ENCODE results near the gene POU2F1. TPM values are rescaled to one million over a fixed set of nuclear protein-coding genes. Genes with fewer than 3 reads are reported as not detected.
A peak's percentile ranks its signal among the peaks of the same experiment; 100 is the strongest.

The POU2F1 gene
- total RNA-seq, 1 experiment from 2014 or later = 43.2 TPM

DNA sequence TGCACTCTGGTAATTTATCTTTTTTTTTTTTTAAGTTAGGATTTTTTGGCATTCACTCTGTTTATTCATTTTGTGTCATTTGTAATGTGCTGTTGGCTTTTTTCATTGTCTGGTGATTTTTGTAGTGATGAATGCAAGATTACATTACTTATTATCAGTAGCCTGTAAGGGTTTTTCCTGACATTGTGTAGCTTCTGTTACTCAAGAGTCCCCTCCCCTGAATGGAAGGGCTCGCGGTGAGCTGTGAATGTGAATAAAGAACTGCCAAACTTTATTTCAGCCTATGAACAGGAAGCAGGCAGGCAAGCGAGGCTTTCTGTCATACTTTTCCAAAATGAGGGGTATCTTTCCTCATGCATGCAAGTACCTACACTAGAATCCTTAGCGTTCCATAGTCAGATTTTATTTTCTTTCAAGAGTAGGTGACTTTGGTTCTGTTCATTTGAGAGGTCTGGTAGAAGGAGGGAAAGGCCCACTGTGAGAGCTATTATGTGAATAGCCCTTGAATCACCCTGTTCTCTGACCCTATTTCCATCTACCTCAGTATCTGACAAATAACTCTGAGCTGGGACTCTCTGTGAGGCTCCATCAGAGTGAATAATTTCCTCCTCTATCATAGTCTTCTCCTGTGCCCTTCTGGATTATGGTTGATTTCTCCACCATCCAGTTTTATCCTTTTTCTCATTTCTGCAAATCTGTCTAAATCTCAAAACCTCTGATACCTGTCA, 183.6 kb downstream of the POU2F1 start:
- Histone ChIP-seq H3K9ac (ENCODE audit: low read length) (no peak overlapping the region), H3K27me3 (ENCODE audit: low read length) (no peaks in the 10 kb centered on the region), H3K79me2 (ENCODE audit: low read length) (no peaks in the 10 kb centered on the region; the same call in 1 of the 2 replicates), H2AFZ (ENCODE audit: low read length) (no peak overlapping the region), H3K4me3 (ENCODE audit: low read length) (no peak overlapping the region), H4K20me1 (ENCODE audit: insufficient read depth, low read depth, low read length) (no peaks in the 10 kb centered on the region), H3K4me2 (ENCODE audit: low read depth, low read length, poor library complexity, severe bottlenecking) (no peak overlapping the region), H3K4me1 (ENCODE audit: low read length) (peaks cover 38% of the 10 kb centered on the region), H3K27ac (ENCODE audit: low read length) (peak overlapping the region; percentile 58), H3K9me2 (replicated peaks; ENCODE audit: insufficient read depth, low read length) (no peaks in the 10 kb centered on the region), H3K36me3 (ENCODE audit: insufficient read depth, low read length) (peaks cover 47% of the 10 kb centered on the region), H3K9me3 (ENCODE audit: low read length) (no peaks in the 10 kb centered on the region)
- no peak for DNase-seq

DNA sequence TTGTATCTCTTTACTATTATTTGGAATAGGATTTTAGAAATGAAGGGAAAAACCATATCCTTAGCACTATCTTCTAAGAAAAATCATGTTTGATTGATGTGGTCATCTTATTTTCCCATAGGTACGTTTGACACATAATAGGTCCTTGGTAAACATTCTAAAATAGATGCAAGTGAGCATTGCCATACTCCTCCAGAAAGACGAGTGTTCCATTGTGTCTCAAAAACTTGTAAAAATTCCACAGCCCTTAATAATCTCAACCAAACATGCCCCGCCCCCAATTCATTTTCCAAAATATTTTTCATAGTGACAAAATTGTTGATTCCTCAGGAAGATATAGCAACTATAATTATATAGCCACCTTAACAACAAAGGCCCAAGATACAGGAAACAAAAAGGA, 184.2 kb downstream of the POU2F1 start:
- H3K27ac ChIP-seq (ENCODE audit: low read length) = peak overlapping the region; percentile 58; the same call in 1 of the 2 replicates
- no peaks in the 10 kb centered on the region for H4K20me1 ChIP-seq (ENCODE audit: insufficient read depth, low read depth, low read length)
- H3K4me1 ChIP-seq (ENCODE audit: low read length) = peaks cover 43% of the 10 kb centered on the region
- H2AFZ ChIP-seq (ENCODE audit: low read length) = no peak overlapping the region
- H3K27me3 ChIP-seq (ENCODE audit: low read length) = no peaks in the 10 kb centered on the region
- peaks cover 47% of the 10 kb centered on the region for H3K36me3 ChIP-seq (ENCODE audit: insufficient read depth, low read length)
- H3K79me2 ChIP-seq (ENCODE audit: low read length) = no peaks in the 10 kb centered on the region; the same call in 1 of the 2 replicates
- no peaks in the 10 kb centered on the region for H3K9me2 ChIP-seq (replicated peaks; ENCODE audit: insufficient read depth, low read length)
- H3K4me3 ChIP-seq (ENCODE audit: low read length) = no peak overlapping the region
- no peak overlapping the region for H3K4me2 ChIP-seq (ENCODE audit: low read depth, low read length, poor library complexity, severe bottlenecking)
- H3K9ac ChIP-seq (ENCODE audit: low read length) = no peak overlapping the region
- no peak for DNase-seq
- no peaks in the 10 kb centered on the region for H3K9me3 ChIP-seq (ENCODE audit: low read length)

DNA sequence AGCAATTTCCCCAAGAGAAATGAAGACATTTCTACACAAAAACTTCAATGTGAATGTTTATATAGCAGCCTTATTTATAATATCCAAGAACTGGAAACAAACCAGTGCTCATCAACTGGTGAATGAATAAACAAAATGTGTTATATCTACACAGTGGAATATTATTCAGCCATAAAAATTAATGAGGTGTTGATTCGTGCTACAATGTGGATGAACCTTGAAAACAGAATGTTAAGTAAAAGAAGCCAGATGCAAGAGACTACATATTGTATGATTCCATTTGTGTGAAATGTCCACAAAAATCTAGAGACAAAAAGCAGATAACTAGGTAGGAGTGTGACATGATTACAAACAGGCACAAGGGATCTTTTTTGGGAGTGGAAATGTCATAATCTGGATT, 187.7 kb downstream of the POU2F1 start:
- no peaks in the 10 kb centered on the region for H4K20me1 ChIP-seq (ENCODE audit: insufficient read depth, low read depth, low read length)
- H3K36me3 ChIP-seq (ENCODE audit: insufficient read depth, low read length) = peaks cover 45% of the 10 kb centered on the region
- DNase-seq = no peak

DNA sequence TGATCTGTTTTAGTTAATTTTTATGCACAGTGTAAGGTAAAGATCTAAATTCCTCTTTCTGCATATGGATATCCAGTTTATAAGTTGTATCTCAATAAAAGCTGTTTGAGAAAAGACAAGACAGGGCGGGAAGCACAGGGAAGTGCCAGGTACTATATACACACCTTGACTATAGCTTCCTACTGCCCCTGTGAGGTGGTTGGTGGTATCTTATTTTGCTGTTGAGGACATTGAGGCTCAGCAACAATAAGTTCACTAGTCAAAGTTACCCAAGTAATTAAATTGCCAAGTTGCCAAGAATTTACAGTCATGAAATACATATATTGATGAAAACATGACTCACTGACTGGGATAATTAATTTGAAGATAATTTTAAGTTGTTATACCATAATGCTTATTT, 188.5 kb downstream of the POU2F1 start:
- no peaks in the 10 kb centered on the region for H4K20me1 ChIP-seq (ENCODE audit: insufficient read depth, low read depth, low read length)

More for the DNA sequence above, 187.7 kb downstream of the POU2F1 start:
- Histone ChIP-seq H3K4me1 (ENCODE audit: low read length) (peaks cover 33% of the 10 kb centered on the region), H2AFZ (ENCODE audit: low read length) (no peak overlapping the region), H3K27me3 (ENCODE audit: low read length) (no peaks in the 10 kb centered on the region), H3K9me3 (ENCODE audit: low read length) (no peaks in the 10 kb centered on the region), H3K27ac (ENCODE audit: low read length) (peak overlapping the region; percentile 24; the same call in 1 of the 2 replicates), H3K79me2 (ENCODE audit: low read length) (no peaks in the 10 kb centered on the region; the same call in 1 of the 2 replicates), H3K4me2 (ENCODE audit: low read depth, low read length, poor library complexity, severe bottlenecking) (no peak overlapping the region), H3K9ac (ENCODE audit: low read length) (no peak overlapping the region), H3K4me3 (ENCODE audit: low read length) (no peak overlapping the region), H3K9me2 (replicated peaks; ENCODE audit: insufficient read depth, low read length) (no peaks in the 10 kb centered on the region)

DNA sequence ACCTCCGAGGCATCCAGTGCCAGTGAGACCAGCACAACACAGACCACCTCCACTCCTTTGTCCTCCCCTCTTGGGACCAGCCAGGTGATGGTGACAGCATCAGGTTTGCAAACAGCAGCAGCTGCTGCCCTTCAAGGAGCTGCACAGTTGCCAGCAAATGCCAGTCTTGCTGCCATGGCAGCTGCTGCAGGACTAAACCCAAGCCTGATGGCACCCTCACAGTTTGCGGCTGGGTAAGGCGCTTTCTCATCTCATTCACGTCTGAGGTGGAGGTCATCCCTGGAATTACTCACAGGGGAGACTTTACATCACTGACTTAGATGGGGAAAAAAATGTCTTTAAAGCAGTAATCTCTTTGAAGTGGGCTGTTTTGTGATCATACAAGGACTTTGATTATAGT, 191.4 kb downstream of the POU2F1 start:
- Histone ChIP-seq H3K27ac (ENCODE audit: low read length) (peak overlapping the region; percentile 42), H3K4me3 (ENCODE audit: low read length) (no peak overlapping the region), H2AFZ (ENCODE audit: low read length) (no peak overlapping the region), H3K4me2 (ENCODE audit: low read depth, low read length, poor library complexity, severe bottlenecking) (no peak overlapping the region), H3K9me3 (ENCODE audit: low read length) (no peaks in the 10 kb centered on the region), H3K36me3 (ENCODE audit: insufficient read depth, low read length) (peaks cover 28% of the 10 kb centered on the region; the same call in 1 of the 2 replicates), H4K20me1 (ENCODE audit: insufficient read depth, low read depth, low read length) (no peaks in the 10 kb centered on the region), H3K9me2 (replicated peaks; ENCODE audit: insufficient read depth, low read length) (no peaks in the 10 kb centered on the region), H3K79me2 (ENCODE audit: low read length) (no peaks in the 10 kb centered on the region), H3K27me3 (ENCODE audit: low read length) (no peaks in the 10 kb centered on the region), H3K9ac (ENCODE audit: low read length) (no peak overlapping the region), H3K4me1 (ENCODE audit: low read length) (peaks cover 46% of the 10 kb centered on the region)
- DNase-seq = no peak

More for the DNA sequence above, 188.5 kb downstream of the POU2F1 start:
- Histone ChIP-seq H3K9me2 (replicated peaks; ENCODE audit: insufficient read depth, low read length) (no peaks in the 10 kb centered on the region), H2AFZ (ENCODE audit: low read length) (no peak overlapping the region), H3K4me3 (ENCODE audit: low read length) (no peak overlapping the region), H3K9ac (ENCODE audit: low read length) (no peak overlapping the region), H3K79me2 (ENCODE audit: low read length) (no peaks in the 10 kb centered on the region), H3K4me2 (ENCODE audit: low read depth, low read length, poor library complexity, severe bottlenecking) (no peak overlapping the region), H3K27ac (ENCODE audit: low read length) (peak overlapping the region; percentile 29), H3K27me3 (ENCODE audit: low read length) (no peaks in the 10 kb centered on the region), H3K4me1 (ENCODE audit: low read length) (peaks cover 34% of the 10 kb centered on the region), H3K9me3 (ENCODE audit: low read length) (no peaks in the 10 kb centered on the region), H3K36me3 (ENCODE audit: insufficient read depth, low read length) (peaks cover 38% of the 10 kb centered on the region)
- peak; percentile 81 for DNase-seq

DNA sequence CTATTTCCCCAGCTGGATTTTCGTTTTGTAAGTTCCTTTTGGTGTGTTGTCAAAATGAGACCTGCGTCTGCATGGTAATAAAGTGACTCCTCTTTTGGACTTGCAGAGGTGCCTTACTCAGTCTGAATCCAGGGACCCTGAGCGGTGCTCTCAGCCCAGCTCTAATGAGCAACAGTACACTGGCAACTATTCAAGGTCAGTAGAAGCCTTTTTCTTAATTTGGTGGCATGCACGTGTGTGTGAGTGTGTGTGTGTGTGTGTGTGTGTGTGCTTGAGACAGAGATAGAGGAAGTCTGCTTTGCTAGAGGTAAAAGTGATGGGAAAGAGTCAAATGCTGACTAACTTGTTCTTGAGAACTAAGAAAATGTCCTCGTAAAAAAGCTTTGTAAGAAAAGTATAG, 192.2 kb downstream of the POU2F1 start:
- no peak overlapping the region for H3K4me3 ChIP-seq (ENCODE audit: low read length)
- H2AFZ ChIP-seq (ENCODE audit: low read length) = no peak overlapping the region
- DNase-seq = peak; percentile 71
- H3K4me2 ChIP-seq (ENCODE audit: low read depth, low read length, poor library complexity, severe bottlenecking) = no peak overlapping the region
- peaks cover 54% of the 10 kb centered on the region for H3K4me1 ChIP-seq (ENCODE audit: low read length)
- H3K9me3 ChIP-seq (ENCODE audit: low read length) = no peaks in the 10 kb centered on the region
- no peaks in the 10 kb centered on the region for H3K9me2 ChIP-seq (replicated peaks; ENCODE audit: insufficient read depth, low read length)
- peak overlapping the region; percentile 42 for H3K27ac ChIP-seq (ENCODE audit: low read length)
- H3K79me2 ChIP-seq (ENCODE audit: low read length) = peaks cover 2% of the 10 kb centered on the region; the same call in 1 of the 2 replicates
- no peaks in the 10 kb centered on the region for H3K27me3 ChIP-seq (ENCODE audit: low read length)
- H3K9ac ChIP-seq (ENCODE audit: low read length) = no peak overlapping the region
- peaks cover 26% of the 10 kb centered on the region; the same call in 1 of the 2 replicates for H3K36me3 ChIP-seq (ENCODE audit: insufficient read depth, low read length)
- H4K20me1 ChIP-seq (ENCODE audit: insufficient read depth, low read depth, low read length) = no peaks in the 10 kb centered on the region

DNA sequence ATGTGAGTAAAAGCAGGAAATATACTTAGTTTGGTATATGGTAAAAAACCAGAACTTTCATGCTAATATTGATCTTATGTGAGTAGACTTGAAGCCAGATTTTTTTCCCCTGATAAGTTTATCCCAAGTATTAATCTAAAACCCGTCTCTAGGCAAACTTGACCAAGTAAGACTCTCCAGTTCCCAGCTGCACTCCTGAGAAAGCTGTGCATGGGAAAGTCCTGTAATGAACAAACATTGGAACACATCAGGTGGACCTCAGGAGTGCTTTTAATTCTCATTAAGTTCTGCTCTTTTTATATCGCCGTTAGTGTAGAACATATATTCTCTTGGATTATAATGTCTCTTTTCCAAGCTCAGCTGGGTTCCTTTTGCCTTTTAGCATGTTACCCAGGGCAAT, 192.6 kb downstream of the POU2F1 start:
- no peak overlapping the region for H3K9ac ChIP-seq (ENCODE audit: low read length)
- peak overlapping the region; percentile 42 for H3K27ac ChIP-seq (ENCODE audit: low read length)
- H2AFZ ChIP-seq (ENCODE audit: low read length) = no peak overlapping the region
- H3K27me3 ChIP-seq (ENCODE audit: low read length) = no peaks in the 10 kb centered on the region
- H3K9me2 ChIP-seq (replicated peaks; ENCODE audit: insufficient read depth, low read length) = no peaks in the 10 kb centered on the region
- H4K20me1 ChIP-seq (ENCODE audit: insufficient read depth, low read depth, low read length) = no peaks in the 10 kb centered on the region
- no peaks in the 10 kb centered on the region for H3K9me3 ChIP-seq (ENCODE audit: low read length)
- no peak overlapping the region for H3K4me3 ChIP-seq (ENCODE audit: low read length)
- no peak for DNase-seq
- no peak overlapping the region for H3K4me2 ChIP-seq (ENCODE audit: low read depth, low read length, poor library complexity, severe bottlenecking)
- peaks cover 26% of the 10 kb centered on the region; the same call in 1 of the 2 replicates for H3K36me3 ChIP-seq (ENCODE audit: insufficient read depth, low read length)
- H3K79me2 ChIP-seq (ENCODE audit: low read length) = peaks cover 5% of the 10 kb centered on the region; the same call in 1 of the 2 replicates
- peaks cover 59% of the 10 kb centered on the region for H3K4me1 ChIP-seq (ENCODE audit: low read length)

DNA sequence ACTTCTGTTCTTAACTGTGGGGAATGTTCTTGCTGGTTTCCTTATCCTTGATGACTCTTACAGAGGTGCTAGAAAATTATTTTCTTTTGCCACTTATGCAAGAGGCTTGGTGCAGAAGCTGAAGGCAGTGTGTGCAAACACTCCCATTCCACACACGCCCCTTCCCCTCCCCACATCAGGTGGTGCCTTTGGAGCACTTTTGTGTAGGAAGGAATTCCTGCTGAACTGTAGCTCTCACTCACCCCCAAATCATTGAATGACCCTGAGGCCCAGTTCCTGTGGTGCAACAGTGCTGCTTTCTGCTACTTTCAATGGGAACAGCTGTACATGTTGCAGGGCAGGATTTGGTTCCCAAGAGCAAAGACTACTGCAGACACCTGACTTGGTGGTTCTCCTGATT, 195.8 kb downstream of the POU2F1 start:
- no peak for DNase-seq
- peak overlapping the region; percentile 59 for H3K4me2 ChIP-seq (ENCODE audit: low read depth, low read length, poor library complexity, severe bottlenecking)

More for the DNA sequence above, 195.8 kb downstream of the POU2F1 start:
- Histone ChIP-seq H3K27me3 (ENCODE audit: low read length) (no peaks in the 10 kb centered on the region), H3K9me3 (ENCODE audit: low read length) (no peaks in the 10 kb centered on the region), H3K4me1 (ENCODE audit: low read length) (peaks cover 68% of the 10 kb centered on the region), H3K36me3 (ENCODE audit: insufficient read depth, low read length) (peaks cover 26% of the 10 kb centered on the region; the same call in 1 of the 2 replicates), H2AFZ (ENCODE audit: low read length) (no peak overlapping the region), H4K20me1 (ENCODE audit: insufficient read depth, low read depth, low read length) (no peaks in the 10 kb centered on the region), H3K79me2 (ENCODE audit: low read length) (peaks cover 5% of the 10 kb centered on the region; the same call in 1 of the 2 replicates), H3K9ac (ENCODE audit: low read length) (peak overlapping the region; percentile 16; the same call in 1 of the 2 replicates), H3K27ac (ENCODE audit: low read length) (peak overlapping the region; percentile 76), H3K9me2 (replicated peaks; ENCODE audit: insufficient read depth, low read length) (no peaks in the 10 kb centered on the region), H3K4me3 (ENCODE audit: low read length) (no peak overlapping the region)

Data from Karpas-422 (cell line).